ENCODE data around the gene NRG2. TPM values are rescaled to one million over a fixed set of nuclear protein-coding genes. Genes with fewer than 3 reads are reported as not detected.

Gene NRG2
- total and polyA plus RNA-seq, 12 donors = 0.64 to 6.6 (median 2.9) TPM

- no peaks in the 10 kb centered on the region for H3K27me3 ChIP-seq
- peaks cover 0 to 15% (median 0%) of the 10 kb centered on the region in 9 donors for H3K36me3 ChIP-seq
- WGBS, 2 donors = 75 to 82% methylated on average over 10 of the region's 10 CpGs
- intact Hi-C loops (cut with DNase I) = loop anchor here in 1 of 10 donors (5.0 kb wide), 1 partner anchor 69 kb away; no protein-coding TSS in a partner anchor
- H3K4me3 ChIP-seq = no peak overlapping the region
- no peak for ATAC-seq
- TF ChIP-seq, protein P1, sequence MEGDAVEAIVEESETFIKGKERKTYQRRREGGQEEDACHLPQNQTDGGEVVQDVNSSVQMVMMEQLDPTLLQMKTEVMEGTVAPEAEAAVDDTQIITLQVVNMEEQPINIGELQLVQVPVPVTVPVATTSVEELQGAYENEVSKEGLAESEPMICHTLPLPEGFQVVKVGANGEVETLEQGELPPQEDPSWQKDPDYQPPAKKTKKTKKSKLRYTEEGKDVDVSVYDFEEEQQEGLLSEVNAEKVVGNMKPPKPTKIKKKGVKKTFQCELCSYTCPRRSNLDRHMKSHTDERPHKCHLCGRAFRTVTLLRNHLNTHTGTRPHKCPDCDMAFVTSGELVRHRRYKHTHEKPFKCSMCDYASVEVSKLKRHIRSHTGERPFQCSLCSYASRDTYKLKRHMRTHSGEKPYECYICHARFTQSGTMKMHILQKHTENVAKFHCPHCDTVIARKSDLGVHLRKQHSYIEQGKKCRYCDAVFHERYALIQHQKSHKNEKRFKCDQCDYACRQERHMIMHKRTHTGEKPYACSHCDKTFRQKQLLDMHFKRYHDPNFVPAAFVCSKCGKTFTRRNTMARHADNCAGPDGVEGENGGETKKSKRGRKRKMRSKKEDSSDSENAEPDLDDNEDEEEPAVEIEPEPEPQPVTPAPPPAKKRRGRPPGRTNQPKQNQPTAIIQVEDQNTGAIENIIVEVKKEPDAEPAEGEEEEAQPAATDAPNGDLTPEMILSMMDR (IDR thresholded peaks at IDR 0.05) = no peak
- DNase-seq = no peak
- no peak overlapping the region for H3K27ac ChIP-seq
- no peaks in the 10 kb centered on the region for H3K9me3 ChIP-seq
- peaks cover 0 to 42% (median 20%) of the 10 kb centered on the region in 9 donors for H3K4me1 ChIP-seq
These were observed 160.0 kb downstream of the NRG2 start for GRCh38 chr5:139882961-139883539.

DNA sequence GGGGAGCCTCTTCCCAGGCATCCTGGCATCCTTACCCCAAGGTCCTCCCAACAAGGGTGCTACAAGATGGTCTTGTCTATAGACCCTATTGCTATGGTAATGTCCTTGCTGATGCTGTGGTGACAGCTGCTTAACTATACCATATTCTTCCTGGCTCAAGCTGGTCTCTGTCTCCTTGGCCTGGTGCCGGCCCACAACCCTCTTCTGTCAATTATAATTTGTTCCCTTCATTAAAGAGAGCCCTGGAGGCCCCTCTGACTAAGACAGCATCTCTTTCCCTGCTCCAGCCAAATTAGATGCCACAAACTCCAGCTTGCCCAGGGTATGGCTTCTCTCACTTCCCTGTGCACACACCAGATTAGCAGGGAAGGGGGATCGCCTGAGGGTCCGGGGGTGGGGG lies 160.8 kb downstream of the NRG2 start:
- H3K4me1 ChIP-seq = peaks cover 0 to 42% (median 20%) of the 10 kb centered on the region in 9 donors
- intact Hi-C loops (cut with DNase I) = loop anchor here in 1 of 10 donors (5.0 kb wide), 1 partner anchor 70 kb away; no protein-coding TSS in a partner anchor
- H3K36me3 ChIP-seq = peaks cover 0 to 15% (median 0%) of the 10 kb centered on the region in 9 donors
- H3K27me3 ChIP-seq = no peaks in the 10 kb centered on the region
- TF ChIP-seq, protein P1 (IDR thresholded peaks at IDR 0.05) = no peak
- 86 to 87% methylated on average over 3 of the region's 3 CpGs for WGBS, 2 donors
- H3K4me3 ChIP-seq = no peak overlapping the region
- H3K9me3 ChIP-seq = no peaks in the 10 kb centered on the region
- H3K27ac ChIP-seq = no peak overlapping the region
- ATAC-seq (no peak), DNase-seq (no peak)

DNA sequence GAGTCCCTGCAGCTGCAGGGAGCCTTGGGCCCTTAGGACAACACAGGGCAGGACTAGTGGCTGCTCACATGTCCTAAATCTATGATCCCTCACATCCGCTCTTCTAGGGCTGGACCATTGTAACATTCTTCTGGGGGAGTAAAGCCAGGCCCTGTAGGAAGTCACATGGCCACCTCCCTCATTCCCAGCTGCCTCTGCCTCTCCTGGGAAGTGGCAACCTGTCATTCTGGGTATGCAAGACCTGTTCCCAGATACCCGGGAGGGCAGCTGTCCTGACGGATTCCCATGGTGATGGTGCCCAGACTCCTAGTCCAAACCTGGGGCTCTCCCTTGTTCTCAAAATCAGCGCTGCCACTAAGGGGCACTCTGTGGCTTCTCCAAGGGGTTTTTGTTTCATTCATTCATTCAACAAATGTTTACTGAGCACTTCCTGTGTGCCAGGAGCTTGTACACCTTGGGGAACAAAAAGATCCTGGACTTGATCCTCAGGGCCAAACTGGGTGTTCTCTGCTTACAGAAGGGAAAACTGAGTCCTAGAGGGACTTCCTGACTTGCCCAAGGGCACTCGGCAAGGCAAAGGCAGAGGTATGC lies 161.9 kb downstream of the NRG2 start:
- ATAC-seq (peak in 5 of 8 donors; percentile 18 to 65 (median 24)), DNase-seq (no peak)

More for the DNA sequence above, 161.9 kb downstream of the NRG2 start:
- TF ChIP-seq, protein P1 (IDR thresholded peaks at IDR 0.05) = no peak
- intact Hi-C loops (cut with DNase I) = loop anchor here in 1 of 10 donors (5.0 kb wide), 1 partner anchor 71 kb away; no protein-coding TSS in a partner anchor
- 73 to 82% methylated on average over 5 of the region's 5 CpGs for WGBS, 2 donors
- peak overlapping the region in 4 of 10 donors; percentile 19 to 48 (median 27) for H3K27ac ChIP-seq
- H3K36me3 ChIP-seq = peaks cover 0 to 4% (median 0%) of the 10 kb centered on the region in 9 donors
- peak overlapping the region in 1 of 10 donors; percentile 11 for H3K4me3 ChIP-seq
- peaks cover 0 to 42% (median 20%) of the 10 kb centered on the region in 9 donors for H3K4me1 ChIP-seq
- no peaks in the 10 kb centered on the region for H3K9me3 ChIP-seq
- H3K27me3 ChIP-seq = no peaks in the 10 kb centered on the region

Data from heart right ventricle (tissue), 16 donors.